SK-N-SH treated with all-trans-retinoic acid at 6 μM for 48 hours (cell line): ENCODE data around the gene LRRK1.

Experiments
- ATAC-seq: fragments of 200-7000 bp; cut with Tn5 transposase; 3 replicates; pipeline ENCODE4 v1.9.1; 2020; ENCODE audit warnings: mild to moderate bottlenecking, moderate library complexity
- BACH2 ChIP-seq: fragments of 250-450 bp; sonication (Bioruptor Pico); IDR thresholded peaks from 2 replicates; pipeline ENCODE4 v1.9.0; 2021; ENCODE audit warnings: mild to moderate bottlenecking, borderline replicate concordance
- CSDC2 ChIP-seq: fragments of 250-450 bp; sonication (Bioruptor Pico); IDR thresholded peaks from 2 replicates; pipeline ENCODE4 v1.5.0; 2020; ENCODE audit warnings: mild to moderate bottlenecking, moderate library complexity
- CSRNP3 ChIP-seq: fragments of 250-450 bp; sonication (Bioruptor Pico); IDR thresholded peaks from 2 replicates; pipeline ENCODE4 v1.5.1; 2021; ENCODE audit warnings: mild to moderate bottlenecking, moderate library complexity
- ESRRG ChIP-seq: fragments of 250-450 bp; sonication (Bioruptor Pico); IDR thresholded peaks from 2 replicates; pipeline ENCODE4 v1.6.1; 2021; ENCODE audit warnings: mild to moderate bottlenecking
- OSR1 ChIP-seq: fragments of 250-450 bp; sonication (Bioruptor Pico); IDR thresholded peaks from 2 replicates; pipeline ENCODE4 v1.8.0; 2022; ENCODE audit warnings: moderate library complexity, mild to moderate bottlenecking, inconsistent platforms
- POU6F1 ChIP-seq: fragments of 250-450 bp; sonication (Bioruptor Pico); IDR thresholded peaks from 2 replicates; pipeline ENCODE4 v1.8.0; 2021; ENCODE audit warnings: low read depth, mild to moderate bottlenecking, moderate library complexity, borderline replicate concordance
- RARB ChIP-seq: fragments of 250-450 bp; sonication (Bioruptor Pico); IDR thresholded peaks from 2 replicates; pipeline ENCODE4 v1.8.0; 2021; ENCODE audit warnings: mild to moderate bottlenecking, moderate library complexity
- SNAI2 ChIP-seq: fragments of 250-450 bp; sonication (Bioruptor Pico); IDR thresholded peaks from 2 replicates; pipeline ENCODE4 v1.5.0; 2020; ENCODE audit warnings: mild to moderate bottlenecking, moderate library complexity
- TCF4 ChIP-seq: fragments of 250-450 bp; sonication (Bioruptor Pico); IDR thresholded peaks from 2 replicates; pipeline ENCODE4 v1.8.0; 2021; ENCODE audit warnings: mild to moderate bottlenecking, moderate library complexity, borderline replicate concordance
- TOX ChIP-seq: fragments of 250-450 bp; sonication (Bioruptor Pico); IDR thresholded peaks from 2 replicates; pipeline ENCODE4 v1.8.0; 2021; ENCODE audit warnings: mild to moderate bottlenecking, moderate library complexity, borderline replicate concordance
- TSHZ2 ChIP-seq: fragments of 250-450 bp; sonication (Bioruptor Pico); IDR thresholded peaks from 2 replicates; pipeline ENCODE4 v1.5.0; 2020; ENCODE audit warnings: mild to moderate bottlenecking, moderate library complexity
- ZC3H10 ChIP-seq: fragments of 250-450 bp; sonication (Bioruptor Pico); IDR thresholded peaks from 2 replicates; pipeline ENCODE4 v1.5.1; 2021; ENCODE audit warnings: mild to moderate bottlenecking, moderate library complexity
- ZFP3 ChIP-seq: fragments of 250-450 bp; sonication (Bioruptor Pico); IDR thresholded peaks from 2 replicates; pipeline ENCODE4 v1.5.0; 2020; ENCODE audit warnings: mild to moderate bottlenecking, moderate library complexity
- ZFP30 ChIP-seq: fragments of 450-650 bp; formaldehyde crosslinking; IDR thresholded peaks from 2 replicates; pipeline ENCODE4 v1.5.0; 2022; ENCODE audit warnings: mild to moderate bottlenecking, moderate library complexity
- ZNF565 ChIP-seq: fragments of 450-650 bp; formaldehyde crosslinking; conservative IDR thresholded peaks from 2 replicates; pipeline ENCODE4 v1.5.0; 2020; ENCODE audit warnings: low read depth, mild to moderate bottlenecking, moderate library complexity
- ZNF70 ChIP-seq: fragments of 450-650 bp; formaldehyde crosslinking; IDR thresholded peaks from 2 replicates; pipeline ENCODE4 v1.5.0; 2020; ENCODE audit warnings: mild to moderate bottlenecking, moderate library complexity
- ZNF8 ChIP-seq: fragments of 450-650 bp; formaldehyde crosslinking; IDR thresholded peaks from 2 replicates; pipeline ENCODE4 v1.5.0; 2020; ENCODE audit warnings: mild to moderate bottlenecking, moderate library complexity
- TF ChIP-seq, protein P1 (sequence below): fragments of 250-450 bp; sonication (Bioruptor Pico); IDR thresholded peaks from 2 replicates; pipeline ENCODE4 v1.8.0; 2020; ENCODE audit warnings: mild to moderate bottlenecking, moderate library complexity, borderline replicate concordance

LRRK1 gene

DNA sequence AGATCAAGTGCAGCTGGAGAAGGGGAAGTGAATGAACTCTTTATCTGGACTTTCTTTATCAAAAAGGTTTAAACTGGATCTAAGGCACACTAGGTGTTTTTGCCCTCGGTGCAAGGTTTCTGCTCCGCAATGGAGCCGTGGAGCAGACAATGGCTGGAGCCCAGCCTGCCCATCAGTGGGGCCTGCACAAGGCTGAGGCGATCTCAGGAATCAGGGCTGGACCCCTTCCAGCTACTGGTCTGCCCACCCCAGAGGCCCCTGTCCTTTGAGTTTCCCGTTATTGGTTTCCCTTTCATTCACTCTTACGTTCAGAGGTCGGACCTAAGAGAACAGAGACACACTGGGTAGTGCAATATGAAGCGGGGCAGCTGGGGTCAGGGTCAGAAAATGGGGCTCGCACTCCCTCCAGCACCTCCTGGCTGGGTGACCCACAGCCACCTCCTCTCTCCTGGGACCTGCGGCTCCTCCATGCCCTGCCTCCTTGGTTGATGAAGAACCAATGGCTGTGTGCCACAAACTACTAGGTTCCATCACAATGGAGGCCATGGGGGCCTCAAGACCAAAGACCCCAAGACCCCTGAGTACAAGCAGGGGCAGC, 168.1 kb downstream of the LRRK1 start:
- TF ChIP-seq, protein P1, sequence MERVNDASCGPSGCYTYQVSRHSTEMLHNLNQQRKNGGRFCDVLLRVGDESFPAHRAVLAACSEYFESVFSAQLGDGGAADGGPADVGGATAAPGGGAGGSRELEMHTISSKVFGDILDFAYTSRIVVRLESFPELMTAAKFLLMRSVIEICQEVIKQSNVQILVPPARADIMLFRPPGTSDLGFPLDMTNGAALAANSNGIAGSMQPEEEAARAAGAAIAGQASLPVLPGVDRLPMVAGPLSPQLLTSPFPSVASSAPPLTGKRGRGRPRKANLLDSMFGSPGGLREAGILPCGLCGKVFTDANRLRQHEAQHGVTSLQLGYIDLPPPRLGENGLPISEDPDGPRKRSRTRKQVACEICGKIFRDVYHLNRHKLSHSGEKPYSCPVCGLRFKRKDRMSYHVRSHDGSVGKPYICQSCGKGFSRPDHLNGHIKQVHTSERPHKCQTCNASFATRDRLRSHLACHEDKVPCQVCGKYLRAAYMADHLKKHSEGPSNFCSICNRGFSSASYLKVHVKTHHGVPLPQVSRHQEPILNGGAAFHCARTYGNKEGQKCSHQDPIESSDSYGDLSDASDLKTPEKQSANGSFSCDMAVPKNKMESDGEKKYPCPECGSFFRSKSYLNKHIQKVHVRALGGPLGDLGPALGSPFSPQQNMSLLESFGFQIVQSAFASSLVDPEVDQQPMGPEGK: no peak
- no peak for TF ChIP-seq SNAI2 (CRISPR knock-in tag)
- no peak for TF ChIP-seq TCF4 (CRISPR knock-in tag)
- ATAC-seq: no peak

DNA sequence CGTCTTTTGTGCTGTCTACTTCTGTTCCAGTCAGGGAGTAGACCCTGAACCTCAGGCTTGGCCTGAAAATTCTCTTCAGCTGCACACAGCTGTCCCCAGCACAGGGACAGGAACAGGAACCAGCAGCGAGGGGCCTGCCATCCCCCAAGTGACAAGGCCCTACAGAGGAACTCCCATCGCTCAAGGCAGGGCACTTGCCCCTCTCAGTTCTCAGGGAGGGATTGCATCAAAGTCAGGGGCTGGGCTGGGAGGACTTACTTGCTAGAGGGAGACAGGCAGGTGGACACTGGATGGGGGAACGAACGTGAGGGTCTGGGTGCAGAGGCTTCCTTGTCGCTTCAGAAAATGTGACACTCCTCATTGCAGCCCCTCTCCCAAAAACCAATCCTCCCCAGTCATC, 169.1 kb downstream of the LRRK1 start:
- TF ChIP-seq BACH2 (CRISPR knock-in tag): no peak
- TF ChIP-seq, protein P1: no peak
- TF ChIP-seq TOX (CRISPR knock-in tag): no peak
- TF ChIP-seq POU6F1 (CRISPR knock-in tag): no peak
- no peak for TF ChIP-seq ESRRG (CRISPR knock-in tag)
- TF ChIP-seq ZC3H10 (CRISPR knock-in tag): no peak
- TF ChIP-seq ZNF70 (CRISPR knock-in tag): no peak
- no peak for TF ChIP-seq TSHZ2 (CRISPR knock-in tag)
- no peak for ATAC-seq

DNA sequence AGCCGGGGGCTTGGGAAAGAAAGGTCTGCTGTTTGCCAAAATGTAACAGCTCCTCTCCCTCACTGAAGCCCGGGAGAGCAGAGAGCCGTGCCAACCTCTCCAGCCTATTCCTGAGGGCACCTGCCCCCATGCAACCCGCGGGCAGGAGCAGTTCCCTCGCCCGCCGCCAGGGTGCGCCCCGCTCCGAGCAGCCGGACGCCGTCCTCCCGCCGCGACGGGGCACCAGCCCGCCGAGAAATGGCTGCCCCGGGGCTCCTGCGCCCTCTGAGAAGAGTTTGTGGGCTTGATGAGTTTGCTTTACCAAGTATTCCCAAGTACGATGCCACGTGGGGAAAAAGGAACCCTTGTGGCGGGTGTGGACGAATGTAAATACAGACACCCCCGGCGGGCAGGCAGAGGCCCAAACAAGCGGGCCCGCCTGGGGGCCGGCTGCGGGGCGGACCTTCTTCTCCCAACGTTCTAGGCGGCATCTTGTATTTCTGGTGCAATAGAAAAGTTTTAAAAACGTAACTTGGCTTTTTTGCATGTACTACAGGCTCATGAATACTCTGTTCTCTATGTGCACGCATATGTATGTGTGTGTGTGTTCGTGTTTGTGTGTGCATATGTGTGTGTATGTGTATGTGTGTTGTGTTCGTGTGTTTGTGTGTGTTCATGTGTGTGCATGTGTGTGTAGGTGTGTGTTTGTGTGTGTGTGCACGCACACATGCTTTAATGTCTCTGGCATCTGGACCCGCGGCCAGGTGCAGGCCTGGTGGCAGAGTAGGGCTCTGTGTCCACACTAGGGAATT, 169.8 kb downstream of the LRRK1 start:
- peak; percentile 98 for ATAC-seq
- TF ChIP-seq ZC3H10 (CRISPR knock-in tag) (no peak), SNAI2 (CRISPR knock-in tag) (no peak), ZNF565 (CRISPR knock-in tag) (no peak), CSDC2 (CRISPR knock-in tag) (no peak), CSRNP3 (CRISPR knock-in tag) (no peak), OSR1 (CRISPR knock-in tag) (no peak), ZNF8 (CRISPR knock-in tag) (no peak), ZFP30 (CRISPR knock-in tag) (no peak), ZFP3 (CRISPR knock-in tag) (no peak), POU6F1 (CRISPR knock-in tag) (no peak), ZNF70 (CRISPR knock-in tag) (no peak), ESRRG (CRISPR knock-in tag) (no peak), TSHZ2 (CRISPR knock-in tag) (no peak), RARB (CRISPR knock-in tag) (no peak), BACH2 (CRISPR knock-in tag) (no peak)
